SK-N-SH (cell line): Measurements from ENCODE around the gene MTHFD1L. TPM values are rescaled to one million over a fixed set of nuclear protein-coding genes. Genes with fewer than 3 reads are reported as not detected.

Experiments used
- CTCF ChIA-PET: fragments of 300-600, 350-600 bp; formaldehyde crosslinking; extraction: SDS; loops from one replicate; lab custom pipeline; 2021; lab: Yijun Ruan, JAX
- POLR2A ChIA-PET: fragments of 350-600 bp; sonication (Branson Sonifier 250); formaldehyde crosslinking; extraction: SDS; loops from one replicate; lab custom pipeline; 2020; ENCODE audit warnings: antibody characterized with exemption, inconsistent platforms; lab: Yijun Ruan, JAX
- DNase-seq: peaks from one replicate; pipeline ENCODE4 v3.0.0; 2012
- H2AFZ ChIP-seq: fragments of 200-600 bp; sonication (generic); 2 replicates; pipeline ENCODE4 v1.8.1; 2016; ENCODE audit warnings: antibody characterized with exemption, mild to moderate bottlenecking, low read depth
- H3F3A ChIP-seq: fragments of 200-600 bp; sonication (generic); replicated peaks from 2 replicates; pipeline ENCODE3; 2016; ENCODE audit warnings: antibody characterized with exemption, mild to moderate bottlenecking; ENCODE audit not compliant: insufficient read depth
- H3K27ac ChIP-seq, 2 experiments: fragments of 200-500 bp in 1 of 2; fragments of 200-600 bp in 1 of 2; sonication (Bioruptor generic) in 1 of 2; sonication (generic), shearing (Covaris generic) in 1 of 2; 2 replicates each; pipeline versions ENCODE4 v1.5.1 to v1.6.1; 2014 to 2016; ENCODE audit warnings: low read depth in 2 of 2, inconsistent platforms in 1 of 2, low read length in 1 of 2, mild to moderate bottlenecking in 1 of 2, mixed read lengths in 1 of 2
- H3K27me3 ChIP-seq: fragments of 200-600 bp; sonication (generic), shearing (Covaris generic); 2 replicates; pipeline ENCODE4 v1.6.1; 2016; ENCODE audit warnings: mixed run types; ENCODE audit not compliant: insufficient read depth
- H3K36me3 ChIP-seq, 2 experiments: fragments of 200-500 bp in 1 of 2; fragments of 200-600 bp in 1 of 2; sonication (Bioruptor generic) in 1 of 2; sonication (generic) in 1 of 2; replicated peaks in 1 of 2; 2 replicates each; pipeline versions ENCODE3 to v1.5.1; 2014 to 2016; ENCODE audit warnings: low read length in 1 of 2, mild to moderate bottlenecking in 1 of 2; ENCODE audit not compliant: insufficient read depth in 2 of 2, control insufficient read depth in 1 of 2
- H3K4me1 ChIP-seq, 2 experiments: fragments of 200-500 bp in 1 of 2; fragments of 200-600 bp in 1 of 2; sonication (Bioruptor generic) in 1 of 2; sonication (generic), shearing (Covaris generic) in 1 of 2; 2 replicates each; pipeline versions ENCODE4 v1.5.1 to v1.6.1; 2014 to 2016; ENCODE audit warnings: low read depth in 1 of 2, low read length in 1 of 2, mixed run types in 1 of 2; ENCODE audit not compliant: insufficient read depth in 2 of 2, control insufficient read depth in 1 of 2
- H3K4me2 ChIP-seq: fragments of 200-600 bp; sonication (generic), shearing (Covaris generic); 2 replicates; pipeline ENCODE4 v1.6.1; 2017; ENCODE audit warnings: mixed run types
- H3K4me3 ChIP-seq, 2 experiments: fragments of 200-500 bp in 1 of 2; fragments of 200-600 bp in 1 of 2; sonication (Bioruptor generic) in 1 of 2; sonication (generic), shearing (Covaris generic) in 1 of 2; 2 replicates each; pipeline versions ENCODE4 v1.5.1 to v1.8.1; 2014 to 2016; ENCODE audit warnings: low read depth in 2 of 2, inconsistent platforms in 1 of 2, low read length in 1 of 2, mild to moderate bottlenecking in 1 of 2, mixed read lengths in 1 of 2, moderate library complexity in 1 of 2
- H3K79me2 ChIP-seq: fragments of 200-600 bp; sonication (generic); 2 replicates; pipeline ENCODE4 v1.8.1; 2017; ENCODE audit warnings: mild to moderate bottlenecking; ENCODE audit not compliant: insufficient read depth
- H3K9ac ChIP-seq: fragments of 200-600 bp; sonication (generic); 2 replicates; pipeline ENCODE4 v1.6.1; 2017; ENCODE audit warnings: mixed run types
- H3K9me2 ChIP-seq: fragments of 200-600 bp; sonication (generic); 2 replicates; pipeline ENCODE4 v1.6.1; 2017; ENCODE audit warnings: mixed run types
- H3K9me3 ChIP-seq: fragments of 200-600 bp; sonication (generic); 2 replicates; pipeline ENCODE4 v1.6.1; 2017; ENCODE audit warnings: mixed run types, mild to moderate bottlenecking, moderate library complexity
- H4K20me1 ChIP-seq: fragments of 200-600 bp; sonication (generic); 2 replicates; pipeline ENCODE4 v1.6.1; 2017; ENCODE audit warnings: mild to moderate bottlenecking, mixed run types; ENCODE audit not compliant: insufficient read depth
- ELF1 ChIP-seq: IDR thresholded peaks from 2 replicates; pipeline ENCODE4 v1.4.0; 2012
- EP300 ChIP-seq, 2 experiments: IDR thresholded peaks; 2 replicates each; pipeline versions ENCODE4 v1.4.0 to v1.6.1; 2012; ENCODE audit warnings: borderline replicate concordance in 1 of 2, low read depth in 1 of 2, low read length in 1 of 2
- EZH2phosphoT487 ChIP-seq: fragments of 200-600 bp; sonication (generic); IDR thresholded peaks from 2 replicates; pipeline ENCODE4 v1.6.1; 2017; ENCODE audit warnings: low read depth, mixed run types, mild to moderate bottlenecking, antibody characterized with exemption, moderate library complexity, borderline replicate concordance
- FOSL2 ChIP-seq: IDR thresholded peaks from 2 replicates; pipeline ENCODE4 v1.4.0; 2012; ENCODE audit warnings: low read depth, mild to moderate bottlenecking, moderate library complexity, borderline replicate concordance
- FOXM1 ChIP-seq: IDR thresholded peaks from 2 replicates; pipeline ENCODE4 v1.4.0; 2012; ENCODE audit warnings: low read depth, mild to moderate bottlenecking
- GABPA ChIP-seq: IDR thresholded peaks from 2 replicates; pipeline ENCODE4 v1.4.0; 2012; ENCODE audit warnings: low read depth, mild to moderate bottlenecking
- GATA2 ChIP-seq: sonication (generic); formaldehyde crosslinking; IDR thresholded peaks from 2 replicates; pipeline ENCODE4 v1.5.0; 2020; ENCODE audit warnings: mild to moderate bottlenecking, missing genetic modification reagents
- SMC3 ChIP-seq: IDR thresholded peaks from 2 replicates; pipeline ENCODE4 v1.6.1; 2012; ENCODE audit warnings: low read depth, low read length, improper control_type of control experiment
- TAF1 ChIP-seq: IDR thresholded peaks from 2 replicates; pipeline ENCODE4 v1.6.1; 2012; ENCODE audit warnings: low read depth, mild to moderate bottlenecking, low read length, moderate library complexity, borderline replicate concordance
- YY1 ChIP-seq: IDR thresholded peaks from 2 replicates; pipeline ENCODE4 v1.4.0; 2012; ENCODE audit warnings: low read depth, mild to moderate bottlenecking
- WGBS: methylation state at CpG from one replicate; pipeline ENCODE4 v1.1.6; 2017; ENCODE audit warnings: low lambda C conversion rate; 5-methylcytosine and 5-hydroxymethylcytosine counted together
- polyA plus RNA-seq, 3 experiments: library from polyadenylated mRNA; depleted of rRNA; stranded (reverse); fragments of >200 nt; gene quantifications; 2 replicates each; pipeline ENCODE4 v1.2.3, GENCODE V29; 2012
- TF ChIP-seq, protein P1 (sequence below): IDR thresholded peaks from 2 replicates; pipeline ENCODE4 v1.6.1; 2012; ENCODE audit warnings: mild to moderate bottlenecking, low read depth, low read length, moderate library complexity
- TF ChIP-seq, protein P2 (sequence below): IDR thresholded peaks from 2 replicates; pipeline ENCODE4 v1.4.0; 2012; ENCODE audit warnings: low read depth, borderline replicate concordance
- TF ChIP-seq, protein P3 (sequence below): fragments of 150-350 bp; IDR thresholded peaks from 2 replicates; pipeline ENCODE4 v1.6.1; 2017; ENCODE audit warnings: antibody characterized with exemption, low read length, low read depth, borderline replicate concordance
- TF ChIP-seq, protein P4 (sequence below): IDR thresholded peaks from 2 replicates; pipeline ENCODE4; 2012

MTHFD1L gene
- polyA plus RNA-seq, 1 of the 3 experiments (the other 2 are of a cell fraction), result 37.0 TPM

DNA sequence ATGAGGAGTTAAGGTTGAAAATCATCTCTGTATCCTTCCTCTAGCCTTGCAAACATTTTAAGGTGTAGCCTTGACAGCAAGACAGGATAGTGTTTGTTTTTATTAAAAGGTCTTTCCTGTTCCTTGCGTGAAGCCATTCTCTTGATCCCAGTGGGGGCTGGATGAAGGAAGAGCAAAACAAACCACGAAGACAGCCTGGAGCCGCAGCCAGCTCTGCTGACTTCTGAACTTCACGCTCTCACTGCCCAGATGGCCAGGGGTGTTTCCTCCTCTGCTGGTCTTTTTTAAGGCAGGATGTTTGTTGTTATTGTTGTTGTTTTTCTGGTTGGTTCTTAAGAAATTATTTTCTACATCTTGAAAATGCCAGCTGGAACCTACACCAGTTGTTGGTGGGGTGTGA lies 156.4 kb downstream of the MTHFD1L start (continued):
- TF ChIP-seq, protein P1, sequence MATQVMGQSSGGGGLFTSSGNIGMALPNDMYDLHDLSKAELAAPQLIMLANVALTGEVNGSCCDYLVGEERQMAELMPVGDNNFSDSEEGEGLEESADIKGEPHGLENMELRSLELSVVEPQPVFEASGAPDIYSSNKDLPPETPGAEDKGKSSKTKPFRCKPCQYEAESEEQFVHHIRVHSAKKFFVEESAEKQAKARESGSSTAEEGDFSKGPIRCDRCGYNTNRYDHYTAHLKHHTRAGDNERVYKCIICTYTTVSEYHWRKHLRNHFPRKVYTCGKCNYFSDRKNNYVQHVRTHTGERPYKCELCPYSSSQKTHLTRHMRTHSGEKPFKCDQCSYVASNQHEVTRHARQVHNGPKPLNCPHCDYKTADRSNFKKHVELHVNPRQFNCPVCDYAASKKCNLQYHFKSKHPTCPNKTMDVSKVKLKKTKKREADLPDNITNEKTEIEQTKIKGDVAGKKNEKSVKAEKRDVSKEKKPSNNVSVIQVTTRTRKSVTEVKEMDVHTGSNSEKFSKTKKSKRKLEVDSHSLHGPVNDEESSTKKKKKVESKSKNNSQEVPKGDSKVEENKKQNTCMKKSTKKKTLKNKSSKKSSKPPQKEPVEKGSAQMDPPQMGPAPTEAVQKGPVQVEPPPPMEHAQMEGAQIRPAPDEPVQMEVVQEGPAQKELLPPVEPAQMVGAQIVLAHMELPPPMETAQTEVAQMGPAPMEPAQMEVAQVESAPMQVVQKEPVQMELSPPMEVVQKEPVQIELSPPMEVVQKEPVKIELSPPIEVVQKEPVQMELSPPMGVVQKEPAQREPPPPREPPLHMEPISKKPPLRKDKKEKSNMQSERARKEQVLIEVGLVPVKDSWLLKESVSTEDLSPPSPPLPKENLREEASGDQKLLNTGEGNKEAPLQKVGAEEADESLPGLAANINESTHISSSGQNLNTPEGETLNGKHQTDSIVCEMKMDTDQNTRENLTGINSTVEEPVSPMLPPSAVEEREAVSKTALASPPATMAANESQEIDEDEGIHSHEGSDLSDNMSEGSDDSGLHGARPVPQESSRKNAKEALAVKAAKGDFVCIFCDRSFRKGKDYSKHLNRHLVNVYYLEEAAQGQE, result no peak
- no peak for TF ChIP-seq EZH2phosphoT487
- TF ChIP-seq GATA2 (CRISPR knock-in tag), result no peak
- no peak for TF ChIP-seq EP300 (IDR thresholded peaks at IDR 0.05; ENCODE audit: borderline replicate concordance in 1 of 2, low read depth in 1 of 2, low read length in 1 of 2)

DNA sequence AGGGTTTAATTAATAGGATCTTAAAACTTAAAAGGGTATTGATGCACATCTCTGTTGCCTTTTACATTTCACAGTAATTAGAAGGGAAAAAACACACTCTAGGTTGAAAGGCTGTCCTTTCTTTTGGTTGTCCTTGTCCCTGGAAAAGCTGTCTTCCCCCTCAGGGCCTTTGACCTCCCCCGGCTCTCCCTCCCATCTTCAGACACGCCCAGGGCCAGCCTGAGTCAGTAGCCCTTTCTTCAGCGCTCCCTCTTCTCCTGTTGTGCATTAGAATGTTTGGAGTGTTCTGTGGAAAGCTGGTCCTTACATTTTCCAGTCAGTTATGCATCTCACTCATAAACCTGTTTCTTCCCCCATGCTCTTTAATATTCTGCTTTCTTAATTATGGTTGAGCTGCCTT lies 157.0 kb downstream of the MTHFD1L start:
- CTCF ChIA-PET, result interaction anchor here (1.6 to 17.7 kb wide), 2 partner anchors 131 to 302 kb away, joined by 6 to 371 read pairs; no protein-coding TSS in a partner anchor
- Histone ChIP-seq H3K9ac (no peak overlapping the region), H3K4me3 (no peak overlapping the region), H3K79me2 (no peaks in the 10 kb centered on the region), H3F3A (no peaks in the 10 kb centered on the region), H3K9me2 (no peaks in the 10 kb centered on the region), H3K4me2 (no peak overlapping the region), H3K27ac (no peak overlapping the region), H3K27me3 (no peaks in the 10 kb centered on the region), H3K9me3 (no peaks in the 10 kb centered on the region)
- 88% methylated on average over 3 of the region's 3 CpGs for WGBS
- no peak for DNase-seq
- TF ChIP-seq TAF1 (no peak), FOXM1 (no peak), SMC3 (no peak), EP300 (IDR thresholded peaks at IDR 0.05; ENCODE audit: borderline replicate concordance in 1 of 2, low read depth in 1 of 2, low read length in 1 of 2) (no peak), GABPA (no peak), ELF1 (no peak), YY1 (no peak), FOSL2 (no peak)
- TF ChIP-seq, protein P2, sequence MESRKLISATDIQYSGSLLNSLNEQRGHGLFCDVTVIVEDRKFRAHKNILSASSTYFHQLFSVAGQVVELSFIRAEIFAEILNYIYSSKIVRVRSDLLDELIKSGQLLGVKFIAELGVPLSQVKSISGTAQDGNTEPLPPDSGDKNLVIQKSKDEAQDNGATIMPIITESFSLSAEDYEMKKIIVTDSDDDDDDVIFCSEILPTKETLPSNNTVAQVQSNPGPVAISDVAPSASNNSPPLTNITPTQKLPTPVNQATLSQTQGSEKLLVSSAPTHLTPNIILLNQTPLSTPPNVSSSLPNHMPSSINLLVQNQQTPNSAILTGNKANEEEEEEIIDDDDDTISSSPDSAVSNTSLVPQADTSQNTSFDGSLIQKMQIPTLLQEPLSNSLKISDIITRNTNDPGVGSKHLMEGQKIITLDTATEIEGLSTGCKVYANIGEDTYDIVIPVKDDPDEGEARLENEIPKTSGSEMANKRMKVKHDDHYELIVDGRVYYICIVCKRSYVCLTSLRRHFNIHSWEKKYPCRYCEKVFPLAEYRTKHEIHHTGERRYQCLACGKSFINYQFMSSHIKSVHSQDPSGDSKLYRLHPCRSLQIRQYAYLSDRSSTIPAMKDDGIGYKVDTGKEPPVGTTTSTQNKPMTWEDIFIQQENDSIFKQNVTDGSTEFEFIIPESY, result no peak
- TF ChIP-seq, protein P3, sequence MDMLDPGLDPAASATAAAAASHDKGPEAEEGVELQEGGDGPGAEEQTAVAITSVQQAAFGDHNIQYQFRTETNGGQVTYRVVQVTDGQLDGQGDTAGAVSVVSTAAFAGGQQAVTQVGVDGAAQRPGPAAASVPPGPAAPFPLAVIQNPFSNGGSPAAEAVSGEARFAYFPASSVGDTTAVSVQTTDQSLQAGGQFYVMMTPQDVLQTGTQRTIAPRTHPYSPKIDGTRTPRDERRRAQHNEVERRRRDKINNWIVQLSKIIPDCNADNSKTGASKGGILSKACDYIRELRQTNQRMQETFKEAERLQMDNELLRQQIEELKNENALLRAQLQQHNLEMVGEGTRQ, result no peak
- TF ChIP-seq, protein P4, sequence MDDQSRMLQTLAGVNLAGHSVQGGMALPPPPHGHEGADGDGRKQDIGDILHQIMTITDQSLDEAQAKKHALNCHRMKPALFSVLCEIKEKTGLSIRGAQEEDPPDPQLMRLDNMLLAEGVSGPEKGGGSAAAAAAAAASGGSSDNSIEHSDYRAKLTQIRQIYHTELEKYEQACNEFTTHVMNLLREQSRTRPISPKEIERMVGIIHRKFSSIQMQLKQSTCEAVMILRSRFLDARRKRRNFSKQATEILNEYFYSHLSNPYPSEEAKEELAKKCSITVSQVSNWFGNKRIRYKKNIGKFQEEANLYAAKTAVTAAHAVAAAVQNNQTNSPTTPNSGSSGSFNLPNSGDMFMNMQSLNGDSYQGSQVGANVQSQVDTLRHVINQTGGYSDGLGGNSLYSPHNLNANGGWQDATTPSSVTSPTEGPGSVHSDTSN, result no peak
- TF ChIP-seq, all 33 proteins: peak for 0
- H4K20me1 ChIP-seq, result no peaks in the 10 kb centered on the region
- H2AFZ ChIP-seq, result no peak overlapping the region
- POLR2A ChIA-PET, result no interaction called here
- peaks cover 0 to 2% of the 10 kb centered on the region in 2 experiments; a peak in 1 of 4 replicates for H3K4me1 ChIP-seq
- H3K36me3 ChIP-seq, result peaks cover 31 to 34% of the 10 kb centered on the region in 2 experiments
